AG09309 (cell line): Measurements from ENCODE around the gene ST6GALNAC6.

Experiments used
- DNase-seq: peaks from one replicate; pipeline ENCODE4 v3.0.0-alpha.2; 2010; ENCODE audit warnings: low read depth
- H3K4me3 ChIP-seq: 2 replicates; pipeline ENCODE4 v1.5.1; 2011; ENCODE audit warnings: mild to moderate bottlenecking, low read depth, low read length, moderate library complexity; ENCODE audit not compliant: control insufficient read depth
- TF ChIP-seq, protein P1 (sequence below): IDR thresholded peaks from 2 replicates; pipeline ENCODE4 v1.5.1; 2011; ENCODE audit warnings: mild to moderate bottlenecking, low read depth, low read length, inconsistent platforms; ENCODE audit not compliant: insufficient read depth, control insufficient read depth; ENCODE audit errors: missing control alignments

ST6GALNAC6 gene

DNA sequence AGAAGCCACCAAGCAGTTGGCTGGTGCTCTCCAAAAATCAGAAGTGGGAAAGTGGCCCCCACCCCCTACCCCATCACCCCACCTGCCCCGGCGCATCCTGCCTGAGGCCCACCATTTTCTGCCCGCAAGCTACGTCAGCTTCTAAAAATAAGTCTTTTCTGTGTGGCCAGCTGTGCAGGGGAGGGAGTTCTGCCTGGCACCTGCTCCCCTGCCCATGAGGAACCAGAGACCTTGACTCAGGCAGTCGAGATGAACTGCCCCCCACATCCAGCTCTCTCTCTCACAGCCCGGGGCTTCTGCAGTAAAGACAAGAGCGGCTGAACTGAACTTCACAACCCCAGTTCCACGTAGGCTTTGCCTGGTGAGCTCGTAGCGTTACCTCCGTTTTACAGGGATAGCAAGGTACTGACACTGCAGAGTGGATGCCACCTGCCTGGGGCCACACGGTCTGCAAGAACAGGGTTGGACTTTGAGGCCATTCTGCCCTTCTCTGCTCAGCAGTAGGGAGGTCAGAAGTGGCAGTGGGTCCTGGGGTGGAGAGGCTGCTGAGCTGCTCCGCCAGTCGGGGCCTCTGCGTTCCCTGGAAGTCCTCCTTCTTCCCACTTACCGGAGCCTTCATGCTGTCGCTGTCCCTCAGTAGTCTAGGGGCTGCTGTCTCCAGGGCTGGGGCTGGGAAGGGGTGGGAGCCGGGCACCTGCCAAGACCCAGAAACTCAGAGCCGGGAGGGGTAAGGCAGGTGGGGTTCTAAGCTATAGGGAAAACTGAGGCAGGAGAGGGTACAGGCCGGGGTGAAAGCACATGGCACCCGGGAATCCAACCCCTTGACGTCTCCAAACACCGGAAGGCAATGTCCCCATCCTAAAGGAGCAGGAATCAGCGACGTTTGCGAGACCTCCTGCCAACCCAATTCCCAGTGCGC is 16.7 kb upstream of the ST6GALNAC6 start:
- DNase-seq: no peak
- H3K4me3 ChIP-seq: peak overlapping the region; percentile 74
- TF ChIP-seq, protein P1, sequence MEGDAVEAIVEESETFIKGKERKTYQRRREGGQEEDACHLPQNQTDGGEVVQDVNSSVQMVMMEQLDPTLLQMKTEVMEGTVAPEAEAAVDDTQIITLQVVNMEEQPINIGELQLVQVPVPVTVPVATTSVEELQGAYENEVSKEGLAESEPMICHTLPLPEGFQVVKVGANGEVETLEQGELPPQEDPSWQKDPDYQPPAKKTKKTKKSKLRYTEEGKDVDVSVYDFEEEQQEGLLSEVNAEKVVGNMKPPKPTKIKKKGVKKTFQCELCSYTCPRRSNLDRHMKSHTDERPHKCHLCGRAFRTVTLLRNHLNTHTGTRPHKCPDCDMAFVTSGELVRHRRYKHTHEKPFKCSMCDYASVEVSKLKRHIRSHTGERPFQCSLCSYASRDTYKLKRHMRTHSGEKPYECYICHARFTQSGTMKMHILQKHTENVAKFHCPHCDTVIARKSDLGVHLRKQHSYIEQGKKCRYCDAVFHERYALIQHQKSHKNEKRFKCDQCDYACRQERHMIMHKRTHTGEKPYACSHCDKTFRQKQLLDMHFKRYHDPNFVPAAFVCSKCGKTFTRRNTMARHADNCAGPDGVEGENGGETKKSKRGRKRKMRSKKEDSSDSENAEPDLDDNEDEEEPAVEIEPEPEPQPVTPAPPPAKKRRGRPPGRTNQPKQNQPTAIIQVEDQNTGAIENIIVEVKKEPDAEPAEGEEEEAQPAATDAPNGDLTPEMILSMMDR: no peak

DNA sequence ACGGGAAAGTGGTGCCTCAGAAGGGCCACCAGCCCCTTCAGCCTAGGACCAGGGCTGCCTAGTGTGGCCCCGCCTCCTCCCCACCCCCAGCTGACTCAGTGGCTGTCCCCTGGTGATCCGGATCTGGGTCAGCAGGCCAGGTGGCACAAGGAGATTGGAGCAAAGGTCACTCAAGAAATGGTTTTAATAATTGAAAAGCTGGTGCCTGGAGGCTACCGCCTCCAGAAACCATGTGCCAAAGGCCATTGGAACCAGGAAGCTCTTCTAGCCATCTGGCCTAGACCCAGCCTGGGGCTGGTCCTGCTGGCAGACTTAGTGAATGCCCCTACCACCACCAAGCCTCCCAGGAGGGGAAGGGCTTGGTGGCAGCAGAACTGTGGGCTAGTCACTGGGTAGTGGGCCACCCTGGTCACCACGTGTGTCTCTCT is 15.9 kb upstream of the ST6GALNAC6 start:
- H3K4me3 ChIP-seq: no peak overlapping the region
- no peak for DNase-seq
- TF ChIP-seq, protein P1: no peak

DNA sequence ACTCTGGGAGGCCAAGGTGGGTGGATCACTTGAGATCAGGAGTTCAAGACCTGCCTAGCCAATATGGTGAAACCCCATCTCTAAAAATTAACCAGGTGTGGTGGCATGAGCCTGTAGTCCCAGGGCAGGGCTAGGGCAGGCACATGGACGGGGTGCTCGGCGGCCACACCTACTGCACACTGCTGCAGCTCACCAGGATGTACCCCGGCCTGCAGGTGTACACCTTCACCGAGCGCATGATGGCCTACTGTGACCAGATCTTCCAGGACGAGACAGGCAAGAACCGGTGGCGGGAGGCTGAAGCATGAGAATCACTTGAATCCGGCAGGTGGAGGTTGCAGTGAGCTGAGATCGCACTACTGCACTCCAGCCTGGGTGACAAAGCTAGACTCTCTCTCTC is 14.3 kb upstream of the ST6GALNAC6 start:
- no peak for DNase-seq
- no peak overlapping the region for H3K4me3 ChIP-seq
- TF ChIP-seq, protein P1: no peak

DNA sequence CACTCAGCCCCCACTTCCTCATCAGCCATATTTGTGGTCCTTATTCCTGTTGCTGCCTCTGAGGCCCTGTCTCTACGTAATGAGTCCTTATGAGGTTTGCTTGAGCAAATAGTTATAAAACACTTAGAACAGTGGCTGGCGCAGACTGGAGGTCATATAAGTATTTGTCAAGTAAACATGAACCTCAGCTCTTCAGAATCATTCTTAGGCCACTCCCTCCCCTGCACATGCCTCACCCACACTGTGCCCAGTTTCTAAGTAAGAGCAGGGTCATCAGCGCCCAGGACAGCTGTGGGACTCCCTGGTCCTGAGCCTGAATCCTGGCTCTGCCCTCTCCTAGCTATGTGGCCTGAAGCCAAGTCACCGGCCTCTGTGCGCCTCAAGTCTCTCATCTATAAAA is 13.5 kb upstream of the ST6GALNAC6 start:
- no peak overlapping the region for H3K4me3 ChIP-seq
- DNase-seq: no peak
- TF ChIP-seq, protein P1: no peak

DNA sequence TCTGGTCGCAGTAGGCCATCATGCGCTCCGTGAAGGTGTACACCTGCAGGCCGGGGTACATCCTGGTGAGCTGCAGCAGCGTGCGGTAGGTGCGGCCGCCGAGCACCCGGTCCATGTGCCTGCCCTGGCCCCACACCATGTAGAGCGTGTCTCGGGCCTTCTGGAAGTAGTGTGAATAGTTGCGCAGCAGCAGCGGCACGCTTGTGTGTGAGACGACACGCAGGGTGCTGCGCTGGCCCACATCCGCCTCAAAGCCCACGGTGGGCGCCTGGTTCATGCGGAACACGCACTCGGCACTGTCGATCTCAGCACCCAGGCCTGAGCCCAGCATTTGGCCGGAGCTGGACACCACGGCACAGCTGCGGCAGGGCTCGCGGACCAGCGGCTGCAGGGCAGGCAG is 12.9 kb upstream of the ST6GALNAC6 start:
- TF ChIP-seq, protein P1: no peak
- no peak overlapping the region for H3K4me3 ChIP-seq
- no peak for DNase-seq

DNA sequence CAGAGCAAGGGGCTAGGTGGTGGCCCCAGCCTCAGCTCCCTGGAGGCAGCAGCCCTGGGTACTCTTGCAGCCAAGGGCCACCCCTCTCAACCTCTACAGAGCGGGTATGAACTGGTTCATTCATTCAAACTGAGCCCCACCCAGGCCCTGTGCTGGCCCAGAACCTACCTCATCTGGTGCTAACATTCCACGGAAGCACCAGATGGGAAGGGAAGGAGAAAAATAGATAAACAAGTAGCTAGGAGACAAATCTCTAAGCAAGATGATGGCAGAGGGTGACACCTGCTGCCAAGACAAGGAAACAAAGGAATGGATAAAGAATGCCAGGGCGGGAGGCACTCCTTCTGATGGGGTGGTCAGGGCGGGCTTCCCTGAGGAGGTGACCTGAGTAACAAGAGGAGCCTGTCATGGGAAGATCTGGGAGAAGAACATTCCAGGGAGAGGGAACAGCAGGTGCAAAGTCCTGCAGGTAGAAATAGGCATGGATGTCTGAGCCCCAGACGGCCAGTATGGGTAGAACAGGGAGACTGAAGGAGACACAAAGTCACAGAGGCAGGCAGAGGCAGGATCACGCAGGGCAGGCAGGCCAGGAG is 11.3 kb upstream of the ST6GALNAC6 start:
- TF ChIP-seq, protein P1: peak; percentile 46
- no peak for DNase-seq
- H3K4me3 ChIP-seq: no peak overlapping the region
